GM23248 (cell line): ENCODE measurements around the gene CDH11. TPM values are rescaled to one million over a fixed set of nuclear protein-coding genes. Genes with fewer than 3 reads are reported as not detected.
A peak's percentile ranks its signal among the peaks of the same experiment; 100 is the strongest.

ENCODE experiments used
- DNase-seq: peaks from one replicate; pipeline ENCODE4 v3.0.0-alpha.2; 2015
- H2AFZ ChIP-seq: fragments of 200-600 bp; sonication (generic); 2 replicates; pipeline ENCODE4 v1.6.1; 2016; ENCODE audit warnings: antibody characterized with exemption
- H3F3A ChIP-seq: fragments of 200-600 bp; sonication (generic); 2 replicates; pipeline ENCODE4 v1.6.1; 2016; ENCODE audit warnings: mild to moderate bottlenecking, antibody characterized with exemption, mixed run types; ENCODE audit not compliant: insufficient read depth
- H3K27ac ChIP-seq: fragments of 200-600 bp; sonication (generic); 2 replicates; pipeline ENCODE4 v1.5.1; 2016; ENCODE audit warnings: mild to moderate bottlenecking
- H3K27me3 ChIP-seq: fragments of 200-600 bp; sonication (generic); replicated peaks from 2 replicates; pipeline ENCODE4 v1.6.1; 2016; ENCODE audit warnings: mild to moderate bottlenecking; ENCODE audit not compliant: insufficient read depth
- H3K36me3 ChIP-seq: fragments of 200-600 bp; sonication (generic); 2 replicates; pipeline ENCODE4 v1.6.1; 2016; ENCODE audit warnings: low read depth, mild to moderate bottlenecking
- H3K4me1 ChIP-seq: fragments of 200-600 bp; sonication (generic); 2 replicates; pipeline ENCODE4 v1.6.1; 2016; ENCODE audit warnings: mild to moderate bottlenecking; ENCODE audit not compliant: insufficient read depth
- H3K4me2 ChIP-seq: fragments of 200-600 bp; sonication (generic); one replicate; pipeline ENCODE4 v1.6.1; 2016; ENCODE audit warnings: mild to moderate bottlenecking; ENCODE audit not compliant: unreplicated experiment
- H3K4me3 ChIP-seq: fragments of 200-600 bp; sonication (generic); 2 replicates; pipeline ENCODE4 v1.5.1; 2016; ENCODE audit warnings: mild to moderate bottlenecking
- H3K79me2 ChIP-seq: fragments of 200-600 bp; sonication (generic); 2 replicates; pipeline ENCODE4 v1.6.1; 2016; ENCODE audit warnings: mild to moderate bottlenecking; ENCODE audit not compliant: insufficient read depth
- H3K9ac ChIP-seq: fragments of 200-600 bp; sonication (generic); 2 replicates; pipeline ENCODE4 v1.6.1; 2016; ENCODE audit warnings: mild to moderate bottlenecking
- H3K9me2 ChIP-seq: fragments of 200-600 bp; sonication (generic); 2 replicates; pipeline ENCODE4 v1.6.1; 2016; ENCODE audit warnings: mixed run types, mild to moderate bottlenecking, moderate library complexity; ENCODE audit not compliant: insufficient read depth
- H3K9me3 ChIP-seq: fragments of 200-600 bp; sonication (generic); one replicate; pipeline ENCODE4 v1.6.1; 2017; ENCODE audit warnings: low read depth
- H4K20me1 ChIP-seq: fragments of 200-600 bp; sonication (generic); 2 replicates; pipeline ENCODE4 v1.6.0; 2016; ENCODE audit not compliant: insufficient read depth
- EZH2 ChIP-seq: fragments of 200-600 bp; sonication (generic); IDR thresholded peaks from 2 replicates; pipeline ENCODE4 v1.6.1; 2018; ENCODE audit warnings: antibody characterized with exemption, mild to moderate bottlenecking; ENCODE audit not compliant: insufficient read depth, poor library complexity, severe bottlenecking
- EZH2phosphoT487 ChIP-seq: fragments of 200-600 bp; sonication (generic); IDR thresholded peaks from 2 replicates; pipeline ENCODE4 v1.6.1; 2018; ENCODE audit warnings: antibody characterized with exemption, moderate library complexity, mild to moderate bottlenecking, low read depth; ENCODE audit not compliant: insufficient read depth
- WGBS, 2 experiments: methylation state at CpG; one replicate each; pipeline ENCODE4 v1.1.6; 2015 to 2017; ENCODE audit warnings: low lambda C conversion rate in 2 of 2, low coverage in 1 of 2; ENCODE audit errors: missing lambda C conversion rate in 2 of 2; 5-methylcytosine and 5-hydroxymethylcytosine counted together
- in situ Hi-C: fragments of 300-500 bp; cut with MboI; formaldehyde crosslinking; loops from 2 replicates; pipeline ENCODE4 v1.15.0; 2020
- polyA plus RNA-seq: library from polyadenylated mRNA; unstranded; fragments of >200 nt; fragmentation: Nextera tagmentation; extraction: Ambion mirVana; gene quantifications from 2 replicates; pipeline ENCODE4 v1.2.1, GENCODE V29; 2016
- total RNA-seq: library from RNA; depleted of rRNA; stranded (reverse); fragments of >200 nt; shearing (Covaris generic); gene quantifications from 2 replicates; pipeline ENCODE4 v1.2.3, GENCODE V29; 2014

CDH11 gene
- total and polyA plus RNA-seq, 2 experiments from 2014 or later = 264 to 525 TPM

DNA sequence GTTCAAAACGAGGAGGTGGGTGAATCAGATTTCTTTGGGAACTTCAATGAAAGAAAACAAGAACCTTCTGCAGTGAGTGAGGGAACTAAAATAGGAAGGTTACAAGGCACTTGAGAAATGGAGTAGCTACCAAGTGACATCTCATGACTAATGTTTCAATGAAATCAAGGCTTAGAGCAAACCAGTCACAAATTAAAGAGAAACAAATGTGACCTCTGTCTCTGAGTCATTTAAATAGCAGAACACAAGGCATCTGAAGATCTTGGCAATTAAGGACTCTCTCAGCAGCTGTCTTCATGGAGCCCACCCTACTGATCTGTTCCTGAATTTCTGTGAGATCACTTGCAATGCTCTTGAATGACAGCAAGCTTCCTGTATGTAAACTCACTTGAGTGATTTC, 109.5 kb downstream of the CDH11 start:
- H3K9me2 ChIP-seq = no peaks in the 10 kb centered on the region
- peaks cover 24% of the 10 kb centered on the region for H3K4me1 ChIP-seq
- H2AFZ ChIP-seq = no peak overlapping the region
- WGBS, 2 experiments = 0 to 6% methylated on average over 1 of the region's 1 CpG
- H4K20me1 ChIP-seq = peaks cover 20% of the 10 kb centered on the region
- H3K9me3 ChIP-seq = no peaks in the 10 kb centered on the region
- H3K27ac ChIP-seq = peak overlapping the region; percentile 61
- H3K27me3 ChIP-seq = no peaks in the 10 kb centered on the region
- no peak overlapping the region for H3K4me3 ChIP-seq
- peak overlapping the region; percentile 19 for H3K4me2 ChIP-seq
- in situ Hi-C loops = no loop called here
- no peak overlapping the region for H3K9ac ChIP-seq
- H3K36me3 ChIP-seq = peaks cover 26% of the 10 kb centered on the region
- H3K79me2 ChIP-seq = peaks cover 92% of the 10 kb centered on the region
- no peak for TF ChIP-seq EZH2phosphoT487
- TF ChIP-seq EZH2 = no peak
- H3F3A ChIP-seq = peaks cover 67% of the 10 kb centered on the region
- DNase-seq = peak; percentile 79

GRCh38 chr16:65010125-65010524, 111.7 kb downstream of the CDH11 start:
- H3K4me3 ChIP-seq = no peak overlapping the region
- in situ Hi-C loops = no loop called here
- no peak overlapping the region for H3K27ac ChIP-seq
- peaks cover 91% of the 10 kb centered on the region for H3K79me2 ChIP-seq
- peaks cover 38% of the 10 kb centered on the region for H3K36me3 ChIP-seq
- H3K4me1 ChIP-seq = peaks cover 24% of the 10 kb centered on the region
- no peak overlapping the region for H3K4me2 ChIP-seq
- H2AFZ ChIP-seq = no peak overlapping the region
- no peaks in the 10 kb centered on the region for H3K9me2 ChIP-seq
- peaks cover 57% of the 10 kb centered on the region for H3F3A ChIP-seq
- no peaks in the 10 kb centered on the region for H3K27me3 ChIP-seq
- H3K9me3 ChIP-seq = no peaks in the 10 kb centered on the region
- TF ChIP-seq EZH2phosphoT487 (no peak), EZH2 (no peak)
- WGBS, 2 experiments = 94 to 97% methylated on average over 2 of the region's 2 CpGs
- H4K20me1 ChIP-seq = peaks cover 18% of the 10 kb centered on the region
- no peak for DNase-seq
- no peak overlapping the region for H3K9ac ChIP-seq

- in situ Hi-C loops = no loop called here
- H3K4me3 ChIP-seq = no peak overlapping the region
- no peaks in the 10 kb centered on the region for H3K27me3 ChIP-seq
- H3K36me3 ChIP-seq = peaks cover 61% of the 10 kb centered on the region
- peaks cover 10% of the 10 kb centered on the region for H3K4me1 ChIP-seq
- no peak overlapping the region for H2AFZ ChIP-seq
- no peak overlapping the region for H3K9ac ChIP-seq
- H4K20me1 ChIP-seq = no peaks in the 10 kb centered on the region
- H3F3A ChIP-seq = peaks cover 50% of the 10 kb centered on the region
- peaks cover 94% of the 10 kb centered on the region for H3K79me2 ChIP-seq
- 97 to 100% methylated on average over 1 of the region's 1 CpG for WGBS, 2 experiments
- no peak overlapping the region for H3K27ac ChIP-seq
- H3K9me3 ChIP-seq = no peaks in the 10 kb centered on the region
- no peak overlapping the region for H3K4me2 ChIP-seq
- DNase-seq = no peak
- no peak for TF ChIP-seq EZH2
- no peak for TF ChIP-seq EZH2phosphoT487
- H3K9me2 ChIP-seq = no peaks in the 10 kb centered on the region
Observed at GRCh38 chr16:65005696-65006095, 116.2 kb downstream of the CDH11 start.

GRCh38 chr16:65004570-65004969, 117.3 kb downstream of the CDH11 start:
- H3K79me2 ChIP-seq = peaks cover 93% of the 10 kb centered on the region
- no peak for TF ChIP-seq EZH2phosphoT487
- in situ Hi-C loops = no loop called here
- H3K9me3 ChIP-seq = no peaks in the 10 kb centered on the region
- no peak overlapping the region for H3K4me3 ChIP-seq
- DNase-seq = no peak
- peaks cover 6% of the 10 kb centered on the region for H3K4me1 ChIP-seq
- peaks cover 70% of the 10 kb centered on the region for H3K36me3 ChIP-seq
- no peak overlapping the region for H2AFZ ChIP-seq
- H3K9me2 ChIP-seq = no peaks in the 10 kb centered on the region
- no peaks in the 10 kb centered on the region for H3K27me3 ChIP-seq
- no peak overlapping the region for H3K4me2 ChIP-seq
- H3K9ac ChIP-seq = no peak overlapping the region
- H3K27ac ChIP-seq = no peak overlapping the region
- 98% methylated on average over 16 of the region's 16 CpGs for WGBS, 2 experiments
- no peaks in the 10 kb centered on the region for H4K20me1 ChIP-seq
- H3F3A ChIP-seq = peaks cover 46% of the 10 kb centered on the region

DNA sequence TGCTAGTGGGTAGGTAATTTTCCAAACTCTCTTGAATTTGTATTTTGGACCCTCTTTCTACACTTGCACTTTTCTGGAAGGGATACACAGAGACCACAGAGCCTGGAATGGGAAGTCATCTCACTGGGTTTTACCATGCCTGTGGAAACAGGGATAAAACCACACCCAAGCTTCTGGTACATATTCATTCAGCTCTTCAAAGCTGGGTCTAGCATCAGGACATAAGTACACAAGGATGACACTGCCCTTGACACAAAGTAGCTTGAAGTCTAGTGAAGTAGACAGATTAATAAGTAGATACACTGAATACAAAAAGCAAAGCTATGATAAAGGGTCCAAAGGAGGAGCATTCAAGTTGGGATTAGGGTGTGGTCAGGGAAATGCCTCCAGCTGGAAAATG, 118.2 kb downstream of the CDH11 start:
- Histone ChIP-seq H3K27me3 (no peaks in the 10 kb centered on the region), H3K9me2 (no peaks in the 10 kb centered on the region), H4K20me1 (no peaks in the 10 kb centered on the region), H3K9me3 (no peaks in the 10 kb centered on the region), H3K4me1 (peaks cover 6% of the 10 kb centered on the region), H3K9ac (no peak overlapping the region), H3K27ac (no peak overlapping the region), H2AFZ (no peak overlapping the region), H3K4me3 (no peak overlapping the region), H3K79me2 (peaks cover 93% of the 10 kb centered on the region), H3K36me3 (peaks cover 73% of the 10 kb centered on the region), H3F3A (peaks cover 45% of the 10 kb centered on the region), H3K4me2 (no peak overlapping the region)
- TF ChIP-seq EZH2phosphoT487 (no peak), EZH2 (no peak)
- in situ Hi-C loops = no loop called here
- DNase-seq = no peak
